GM21526 (cell line): ENCODE measurements around the gene PIRT.

Experiments used
- ATAC-seq: cut with Tn5 transposase; IDR thresholded peaks from one replicate; pipeline ENCODE4 v1.9.1; 2021; ENCODE audit warnings: moderate library complexity; ENCODE audit not compliant: unreplicated experiment, low FRiP score

PIRT gene

DNA sequence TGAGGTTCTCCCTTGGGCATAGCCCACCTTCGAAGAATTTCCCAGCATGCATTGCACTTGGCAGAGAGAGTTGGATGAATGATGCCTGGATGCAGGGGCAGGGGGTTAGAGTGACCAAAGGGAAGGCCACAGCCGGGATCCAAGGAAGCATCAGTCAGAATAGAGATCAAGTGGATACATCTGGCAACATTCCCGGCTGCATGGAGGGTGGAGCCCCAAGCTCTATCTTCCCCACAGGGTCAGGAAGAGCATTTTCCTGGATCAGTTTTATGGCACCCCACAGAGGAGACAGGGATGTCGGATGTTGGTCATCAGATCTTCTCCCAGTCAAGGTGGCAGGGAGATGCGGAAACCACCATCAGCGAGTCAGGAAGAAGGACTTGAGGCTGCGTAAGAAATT, 13.0 kb downstream of the PIRT start:
- no peak for ATAC-seq

DNA sequence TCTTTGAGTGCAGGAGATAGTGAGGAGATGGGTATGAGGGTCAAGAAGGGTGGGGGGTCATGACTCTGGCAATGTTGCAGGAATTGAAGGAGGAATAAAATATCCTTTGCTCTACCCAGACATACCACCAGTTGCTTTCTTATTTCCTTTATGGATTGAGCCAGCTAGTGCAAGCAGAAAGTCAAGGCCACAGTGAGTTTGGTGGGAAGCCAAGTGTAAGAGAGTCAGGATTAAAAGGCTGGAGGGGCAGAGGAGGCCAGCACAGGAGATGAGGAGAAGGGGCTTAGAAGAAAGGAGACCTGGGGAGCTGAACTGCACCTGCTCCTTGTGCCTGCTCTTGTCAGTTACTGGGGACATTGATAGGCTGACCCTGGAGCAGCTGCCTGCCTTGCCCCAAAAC, 16.1 kb downstream of the PIRT start:
- ATAC-seq: no peak

DNA sequence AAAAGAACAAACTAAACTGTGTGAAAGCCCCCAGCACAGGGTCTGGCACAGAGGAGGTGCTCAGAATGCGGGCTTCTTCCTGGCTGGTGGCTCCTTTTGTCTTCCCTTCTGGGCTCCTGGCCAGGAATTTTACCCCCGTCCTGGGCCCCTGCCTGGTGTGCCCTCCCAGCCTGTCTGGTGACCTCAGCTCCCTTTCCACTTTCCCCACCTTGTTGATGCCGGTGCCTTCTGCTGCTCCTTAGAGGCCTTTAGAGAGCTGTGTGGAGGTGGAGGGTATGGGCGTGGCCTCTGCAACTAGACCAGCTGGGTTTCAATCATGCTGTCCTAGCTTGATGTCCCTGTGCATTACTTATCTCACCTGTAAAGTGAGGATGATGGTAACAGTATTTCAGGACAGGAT, 16.8 kb downstream of the PIRT start:
- no peak for ATAC-seq

DNA sequence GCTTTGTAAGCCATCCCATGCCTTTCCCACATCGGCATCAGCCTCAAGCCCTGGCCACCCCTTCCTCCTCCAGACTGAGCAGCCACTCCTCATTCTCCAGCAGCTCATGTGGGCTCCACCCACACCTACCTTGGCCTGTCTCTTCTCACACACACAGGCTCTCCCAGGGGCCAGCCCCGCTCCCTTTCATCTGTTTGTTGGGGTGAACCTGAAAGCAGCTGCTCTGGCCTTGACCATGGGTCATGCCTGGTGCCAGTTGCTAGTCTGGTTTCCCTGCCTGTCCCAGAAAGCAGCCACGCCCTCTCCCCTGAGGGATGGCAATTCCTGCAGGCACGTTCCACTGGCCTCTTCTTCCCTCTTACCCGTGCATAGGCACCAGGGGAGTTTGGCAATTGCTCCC, 22.6 kb downstream of the PIRT start:
- ATAC-seq: no peak

- ATAC-seq: no peak
These were observed 23.8 kb downstream of the PIRT start for GRCh38 chr17:10814075-10814474.

GRCh38 chr17:10812674-10813073, 25.2 kb downstream of the PIRT start:
- ATAC-seq: no peak

DNA sequence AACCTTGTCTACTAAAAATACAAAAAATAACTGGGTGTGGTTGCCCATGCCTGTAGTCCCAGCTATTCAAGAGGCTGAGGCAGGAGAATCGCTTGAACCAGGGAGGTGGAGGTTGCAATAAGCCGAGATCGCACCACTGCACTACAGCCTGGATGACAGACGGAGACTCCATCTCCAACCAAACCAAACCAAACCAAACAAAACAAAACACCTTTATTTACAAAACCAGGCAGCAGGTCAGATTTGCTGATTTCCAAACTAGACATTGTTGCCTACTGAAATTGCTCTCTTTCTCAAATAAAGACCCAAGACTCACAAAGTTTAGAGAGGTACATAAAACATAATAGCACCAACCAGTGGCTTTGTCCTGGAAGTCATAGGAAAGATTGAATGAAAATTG, 28.3 kb downstream of the PIRT start:
- ATAC-seq: no peak

- no peak for ATAC-seq
These were observed 30.2 kb downstream of the PIRT start for GRCh38 chr17:10807704-10808128.

- no peak for ATAC-seq
These were observed 31.2 kb downstream of the PIRT start for GRCh38 chr17:10806545-10807262.

DNA sequence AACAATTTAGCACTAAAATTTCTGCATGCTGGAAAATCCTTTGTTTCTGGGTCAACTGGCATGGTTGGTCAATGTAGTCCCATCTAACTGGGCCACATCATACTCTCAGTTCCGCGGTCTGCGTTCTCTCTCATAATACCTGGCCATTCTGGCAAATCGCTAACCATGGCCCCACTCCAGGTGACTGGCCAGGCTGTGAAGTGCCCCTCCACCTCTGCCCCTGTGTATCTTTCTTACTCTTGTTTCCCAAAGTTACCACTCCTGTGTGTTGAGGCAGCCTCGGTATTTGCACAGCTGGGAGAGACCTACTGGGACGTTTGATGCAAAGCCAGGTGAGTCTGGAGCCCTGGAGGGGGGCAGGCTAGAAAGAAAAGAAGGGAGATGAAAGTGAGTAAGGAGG, 32.0 kb downstream of the PIRT start:
- ATAC-seq: no peak

GRCh38 chr17:10804546-10804945, 33.3 kb downstream of the PIRT start:
- ATAC-seq: no peak

- no peak for ATAC-seq
These were observed 33.9 kb downstream of the PIRT start, which contains the start of gene TMEM238L for GRCh38 chr17:10803830-10804475. Gene TMEM238L, minus strand, starts transcription at chr17:10804099. Its CDS starts 136 bp downstream, at chr17:10803963.

DNA sequence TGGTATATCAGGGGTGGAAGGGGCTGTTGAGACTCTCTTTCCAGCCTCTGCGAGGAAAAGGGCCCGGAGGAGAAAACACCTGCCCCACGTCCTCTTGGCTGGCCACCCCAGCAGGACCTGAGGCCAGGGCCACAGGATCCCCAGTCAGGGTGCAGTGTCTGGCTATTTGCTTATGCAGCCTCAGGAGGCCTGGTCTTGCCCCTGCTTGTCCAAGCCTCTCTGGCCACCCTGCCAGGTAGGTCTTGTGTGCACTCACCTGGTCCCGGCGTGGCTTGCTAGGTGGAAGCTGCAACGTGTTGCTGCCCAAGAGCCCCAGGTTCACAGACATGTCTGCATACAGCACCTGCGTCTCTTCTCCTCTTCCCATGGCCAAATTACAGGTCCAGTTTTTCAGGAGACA, 34.5 kb downstream of the PIRT start:
- ATAC-seq: no peak

- ATAC-seq: no peak
These were observed 35.2 kb downstream of the PIRT start for GRCh38 chr17:10802496-10803284.

GRCh38 chr17:10799407-10799806, 38.5 kb downstream of the PIRT start:
- no peak for ATAC-seq

DNA sequence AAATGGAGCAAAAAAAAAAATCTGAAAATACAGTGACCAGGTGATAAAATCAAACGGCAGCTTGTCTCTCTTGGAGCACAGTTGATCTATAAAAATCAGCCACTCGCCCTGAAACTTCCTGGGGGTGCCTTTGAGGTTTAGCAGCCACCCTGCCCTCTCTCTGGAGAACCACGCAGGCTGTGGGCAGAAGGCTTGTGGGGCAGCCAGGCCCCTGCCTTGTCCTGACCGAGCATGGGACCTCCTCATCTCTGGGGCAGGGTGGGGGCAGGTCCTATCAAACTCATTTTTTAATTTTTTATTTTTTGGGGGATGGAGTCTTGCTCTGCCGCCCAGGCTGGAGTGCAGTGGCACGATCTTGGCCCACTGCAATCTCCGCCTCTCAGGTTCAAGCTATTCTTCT, 39.0 kb downstream of the PIRT start:
- ATAC-seq: no peak

DNA sequence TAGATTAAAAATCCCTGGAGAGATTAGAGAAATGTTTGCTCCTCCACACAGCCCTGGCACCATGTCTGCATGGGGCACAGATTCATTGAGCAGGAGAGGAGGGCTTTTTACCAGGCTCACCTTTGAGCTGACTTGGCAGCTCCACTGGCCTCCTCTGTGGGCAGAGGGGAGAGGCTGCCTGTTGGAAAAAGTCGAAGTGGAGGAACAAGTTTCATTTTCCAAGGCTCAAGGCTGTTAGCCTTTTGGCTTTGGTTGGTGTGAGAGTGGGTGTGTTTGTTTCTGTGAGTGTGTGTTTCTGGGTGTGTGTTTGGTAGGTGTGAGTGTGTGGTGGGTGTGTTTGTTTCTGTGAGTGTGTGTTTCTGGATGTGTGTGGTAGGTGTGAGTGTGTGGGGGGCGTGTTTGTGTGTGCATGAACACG, 39.5 kb downstream of the PIRT start:
- ATAC-seq: no peak

DNA sequence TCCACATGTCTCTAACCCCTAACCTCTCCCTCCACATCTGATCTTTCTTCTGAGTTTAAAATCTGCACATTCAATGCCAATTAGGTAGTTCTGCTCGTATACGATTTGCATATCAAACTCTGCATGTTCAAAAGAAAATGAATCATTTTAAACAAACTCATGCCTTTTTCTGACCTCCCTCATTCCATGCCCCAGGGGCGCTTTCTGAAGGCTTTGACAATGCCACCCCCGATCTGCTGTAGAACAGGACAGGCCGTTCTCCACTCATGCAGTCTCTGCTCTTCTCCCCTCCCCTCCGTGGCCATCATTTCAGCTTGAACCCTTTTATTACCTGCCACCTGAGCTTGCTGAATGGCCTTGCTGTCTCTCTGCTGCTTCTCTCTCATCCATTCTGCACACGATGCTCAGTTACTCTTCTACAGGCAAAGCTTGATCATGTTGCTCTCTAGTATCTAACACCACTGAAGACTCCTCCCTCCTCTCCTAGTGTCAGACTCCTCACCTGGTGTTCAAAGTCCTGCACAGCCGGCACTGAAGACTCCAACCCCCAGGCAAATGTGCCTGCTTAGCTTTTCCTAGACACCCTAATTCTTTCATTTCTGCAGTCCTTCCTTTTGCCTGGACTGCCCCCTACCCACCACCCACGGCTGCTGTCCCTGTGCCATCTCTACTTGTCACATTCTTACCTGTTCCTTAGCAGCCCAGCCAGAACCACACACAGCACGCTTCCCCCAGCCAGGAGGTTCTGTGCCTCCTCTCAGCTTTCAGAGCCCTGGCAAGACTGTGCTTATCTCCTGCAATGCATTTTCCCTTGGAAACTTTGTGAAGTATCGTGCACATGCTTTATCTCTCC, 40.2 kb downstream of the PIRT start:
- ATAC-seq: no peak

DNA sequence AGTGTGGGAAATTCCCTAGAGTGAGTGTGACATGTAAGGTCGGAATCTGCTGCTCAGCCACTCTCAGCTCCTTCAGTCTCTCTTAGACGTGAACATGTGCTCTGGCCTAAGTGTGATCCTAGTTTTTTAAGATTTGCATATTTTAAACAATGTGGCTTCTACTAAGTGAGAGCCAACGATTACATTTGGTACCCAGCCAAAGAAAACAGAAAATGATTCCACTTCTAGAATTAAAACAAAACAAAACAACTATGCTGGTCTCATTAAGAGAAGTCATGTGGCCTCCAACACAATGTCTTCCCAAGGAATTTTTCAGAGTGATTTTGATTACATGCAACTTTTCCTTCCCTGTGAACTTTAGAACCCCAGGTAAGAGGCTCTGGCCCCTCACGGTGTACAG, 44.1 kb downstream of the PIRT start:
- ATAC-seq: no peak

DNA sequence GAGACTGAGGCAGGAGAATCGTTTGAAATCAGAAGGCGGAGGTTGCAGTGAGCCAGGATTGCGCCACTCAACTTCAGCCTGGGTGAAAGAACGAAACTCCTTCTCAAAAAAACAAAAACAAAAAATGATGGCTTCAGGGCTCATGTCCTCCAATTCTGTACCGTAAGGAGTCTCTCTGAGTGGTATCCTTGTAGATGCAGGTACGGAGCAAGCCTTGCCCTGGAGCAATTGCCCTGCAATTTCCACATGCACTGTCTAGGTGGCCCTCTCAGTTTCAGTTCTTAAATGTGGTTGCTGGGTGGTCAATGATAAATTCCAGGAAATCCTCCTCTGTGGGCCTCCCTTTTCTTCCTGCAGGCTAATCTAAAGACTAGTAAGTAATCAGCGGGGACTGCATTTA, 44.6 kb downstream of the PIRT start:
- no peak for ATAC-seq

DNA sequence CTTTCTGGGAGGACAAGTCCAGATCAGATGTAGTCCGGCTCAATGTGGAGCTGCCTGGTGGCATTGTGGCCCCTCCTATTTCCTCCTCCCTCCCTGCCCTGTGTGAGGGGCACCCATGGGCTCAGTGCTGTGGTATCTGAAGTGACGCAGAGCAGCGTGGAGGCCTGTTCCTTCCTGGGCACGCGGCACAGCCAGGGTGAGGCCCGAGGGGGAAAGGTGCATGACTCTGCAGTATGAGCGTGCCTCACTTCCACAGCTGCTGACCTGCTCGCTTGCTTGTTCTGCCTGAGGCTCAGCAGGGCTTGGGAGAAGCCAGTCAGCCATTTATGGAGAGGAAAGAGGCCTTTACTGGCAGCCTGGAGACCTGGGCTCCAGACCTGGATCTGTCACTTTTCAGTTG, 45.7 kb downstream of the PIRT start:
- no peak for ATAC-seq
